ENCODE measurements around the gene PODXL.

- TF ChIP-seq EZH2phosphoT487 (IDR thresholded peaks at IDR 0.05; ENCODE audit: borderline replicate concordance) (no peak), POLR2A (IDR thresholded peaks at IDR 0.05; ENCODE audit: borderline replicate concordance, extremely low read depth, insufficient read depth, insufficient read length) (no peak)
- TF ChIP-seq, protein P1, sequence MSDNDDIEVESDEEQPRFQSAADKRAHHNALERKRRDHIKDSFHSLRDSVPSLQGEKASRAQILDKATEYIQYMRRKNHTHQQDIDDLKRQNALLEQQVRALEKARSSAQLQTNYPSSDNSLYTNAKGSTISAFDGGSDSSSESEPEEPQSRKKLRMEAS (IDR thresholded peaks at IDR 0.05): no peak
Observed at GRCh38 chr7:131544021-131544420, 12.4 kb downstream of the PODXL start.

Data from HCT116 (cell line).